Ishikawa (cell line): ENCODE measurements around the gene TLN1.

Experiments used
- CREB1 ChIP-seq: IDR thresholded peaks from 2 replicates; pipeline ENCODE4 v1.6.1; 2012; ENCODE audit warnings: low read depth
- EP300 ChIP-seq: IDR thresholded peaks from 2 replicates; pipeline ENCODE4 v1.6.1; 2012; ENCODE audit warnings: borderline replicate concordance
- FOXM1 ChIP-seq: IDR thresholded peaks from 2 replicates; pipeline ENCODE4 v1.6.1; 2012; ENCODE audit warnings: low read depth, borderline replicate concordance
- MAX ChIP-seq: IDR thresholded peaks from 2 replicates; pipeline ENCODE4 v1.6.1; 2012
- RAD21 ChIP-seq: IDR thresholded peaks from 2 replicates; pipeline ENCODE4 v1.6.1; 2012; ENCODE audit warnings: low read depth
- REST ChIP-seq: IDR thresholded peaks from 2 replicates; pipeline ENCODE4 v1.6.1; 2012; ENCODE audit warnings: low read depth, mild to moderate bottlenecking
- TAF1 ChIP-seq: IDR thresholded peaks from 2 replicates; pipeline ENCODE4 v1.6.1; 2012; ENCODE audit warnings: low read depth, mild to moderate bottlenecking
- TCF12 ChIP-seq: IDR thresholded peaks from 2 replicates; pipeline ENCODE4 v1.6.1; 2012; ENCODE audit warnings: low read depth
- YY1 ChIP-seq: IDR thresholded peaks from 2 replicates; pipeline ENCODE4 v1.6.1; 2012; ENCODE audit warnings: low read depth
- ZBTB7A ChIP-seq: IDR thresholded peaks from 2 replicates; pipeline ENCODE4 v1.6.1; 2012; ENCODE audit warnings: low read depth
- TF ChIP-seq, protein P1 (sequence below): IDR thresholded peaks from 2 replicates; pipeline ENCODE4 v1.6.1; 2012

GRCh38 chr9:35719546-35719945, 12.4 kb downstream of the TLN1 start:
- TF ChIP-seq REST: no peak
- TF ChIP-seq FOXM1: no peak
- TF ChIP-seq CREB1: no peak
- no peak for TF ChIP-seq MAX
- no peak for TF ChIP-seq RAD21
- TF ChIP-seq, protein P1, sequence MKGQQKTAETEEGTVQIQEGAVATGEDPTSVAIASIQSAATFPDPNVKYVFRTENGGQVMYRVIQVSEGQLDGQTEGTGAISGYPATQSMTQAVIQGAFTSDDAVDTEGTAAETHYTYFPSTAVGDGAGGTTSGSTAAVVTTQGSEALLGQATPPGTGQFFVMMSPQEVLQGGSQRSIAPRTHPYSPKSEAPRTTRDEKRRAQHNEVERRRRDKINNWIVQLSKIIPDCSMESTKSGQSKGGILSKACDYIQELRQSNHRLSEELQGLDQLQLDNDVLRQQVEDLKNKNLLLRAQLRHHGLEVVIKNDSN: no peak
- no peak for TF ChIP-seq TCF12
- no peak for TF ChIP-seq ZBTB7A
- TF ChIP-seq YY1: no peak
- TF ChIP-seq TAF1: no peak
- no peak for TF ChIP-seq EP300
